Stimulated activated CD8-positive, alpha-beta memory T cell treated with anti-CD3 and anti-CD28 coated beads, Interleukin-7, amount 100 ng/mL, for 48 hours (primary cell): Measurements from ENCODE around the gene VSX1.

Experiments
- DNase-seq, 2 donors: peaks; one replicate each; pipeline ENCODE4 v3.0.0-alpha.2; 2020; ENCODE audit warnings: low read depth in 1 of 2; ENCODE audit errors: extremely low read depth in 1 of 2

VSX1 gene

DNA sequence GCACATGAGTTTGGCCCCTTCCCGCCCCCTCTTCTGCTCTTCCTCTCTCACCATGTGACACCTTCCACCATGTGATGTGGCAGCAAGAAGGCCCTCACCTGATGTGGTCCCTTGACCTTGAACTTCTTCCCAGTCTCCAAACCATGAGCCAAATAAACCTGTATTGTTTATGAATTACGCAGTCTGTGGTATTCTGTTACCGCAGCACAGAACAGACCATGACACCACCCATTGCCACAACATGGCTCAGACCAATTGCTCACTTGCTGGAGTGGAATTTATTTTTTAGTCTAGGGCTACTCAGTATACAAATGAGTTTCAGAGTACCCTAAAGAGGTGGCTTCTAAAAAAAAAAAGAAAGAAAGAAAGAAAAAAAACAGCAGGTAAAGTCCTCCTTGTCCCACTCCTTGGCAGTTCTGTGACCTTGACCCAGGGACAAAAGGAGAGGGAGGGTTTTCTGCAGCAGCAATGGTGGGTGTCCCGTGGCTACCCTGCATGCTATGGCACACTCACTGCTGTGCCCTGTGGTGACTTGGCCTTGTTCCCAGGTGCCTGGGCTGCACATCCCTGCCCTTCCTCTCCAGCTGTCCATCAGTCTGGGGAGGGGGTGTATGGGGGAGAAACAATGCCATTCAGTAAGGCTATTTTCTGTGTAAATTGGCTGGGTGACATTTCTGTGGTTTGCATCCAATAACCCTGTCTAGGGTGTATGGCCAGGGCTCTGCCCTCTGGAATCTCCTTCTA lies 5.4 kb upstream of the VSX1 start:
- DNase-seq = no peak

- no peak for DNase-seq
These were observed 4.0 kb upstream of the VSX1 start for GRCh38 chr20:25085756-25086495.

DNA sequence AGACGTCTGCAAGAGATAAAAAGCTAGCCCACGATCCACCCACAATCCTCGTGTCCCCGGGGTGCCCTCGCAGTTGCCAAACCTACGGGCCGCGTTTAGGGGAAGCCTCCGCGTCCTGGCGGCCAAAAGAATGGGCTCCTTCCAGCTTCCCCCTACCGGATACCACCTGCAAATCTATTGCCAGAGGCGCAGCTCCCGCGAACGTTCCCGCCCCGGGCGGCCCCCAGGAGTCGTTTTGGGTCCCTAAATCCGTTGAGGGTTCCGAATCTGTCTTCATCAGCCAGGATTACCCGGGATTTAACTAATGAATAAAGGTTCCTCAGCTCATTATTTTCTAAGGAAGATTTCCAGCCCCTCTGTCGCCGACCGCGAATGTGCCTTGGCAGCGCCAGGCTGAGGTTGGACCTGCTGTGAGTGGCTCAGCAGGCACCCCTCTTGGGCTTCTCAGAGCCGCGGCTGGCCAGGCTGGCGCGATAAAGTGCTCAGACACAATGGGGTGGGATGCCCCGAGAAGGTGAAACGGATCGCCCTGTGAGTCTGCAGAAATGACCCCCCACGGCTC lies 2.8 kb upstream of the VSX1 start:
- DNase-seq = no peak

GRCh38 chr20:25083773-25084625 lies 2.1 kb upstream of the VSX1 start:
- no peak for DNase-seq

GRCh38 chr20:25083141-25083772 lies 1.3 kb upstream of the VSX1 start:
- DNase-seq = no peak

GRCh38 chr20:25082498-25082873 lies 545 bp upstream of the VSX1 start:
- no peak for DNase-seq

GRCh38 chr20:25081065-25081729 lies 744 bp downstream of the VSX1 start:
- DNase-seq = no peak

DNA sequence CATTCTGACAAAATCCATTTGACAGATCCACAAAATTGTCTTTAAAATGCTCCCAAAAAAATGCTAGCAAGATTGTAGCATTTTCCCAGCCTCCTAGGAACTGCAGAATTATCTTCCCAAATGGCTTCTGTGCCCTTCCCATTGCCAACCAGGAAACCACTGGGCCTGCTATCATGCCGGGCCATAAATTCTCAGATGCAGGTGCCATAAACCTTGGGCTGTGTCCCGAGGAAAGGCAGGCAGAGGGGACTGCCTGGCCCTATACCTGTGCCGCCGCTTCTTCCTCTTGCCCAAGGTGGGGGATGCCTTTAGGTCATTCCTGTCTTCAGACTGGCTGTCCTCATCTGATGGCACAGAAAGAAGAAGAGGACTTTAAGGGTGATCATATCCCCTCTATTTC lies 2.8 kb downstream of the VSX1 start:
- DNase-seq = no peak

- no peak for DNase-seq
These were observed 3.3 kb downstream of the VSX1 start for GRCh38 chr20:25078662-25079061.

DNA sequence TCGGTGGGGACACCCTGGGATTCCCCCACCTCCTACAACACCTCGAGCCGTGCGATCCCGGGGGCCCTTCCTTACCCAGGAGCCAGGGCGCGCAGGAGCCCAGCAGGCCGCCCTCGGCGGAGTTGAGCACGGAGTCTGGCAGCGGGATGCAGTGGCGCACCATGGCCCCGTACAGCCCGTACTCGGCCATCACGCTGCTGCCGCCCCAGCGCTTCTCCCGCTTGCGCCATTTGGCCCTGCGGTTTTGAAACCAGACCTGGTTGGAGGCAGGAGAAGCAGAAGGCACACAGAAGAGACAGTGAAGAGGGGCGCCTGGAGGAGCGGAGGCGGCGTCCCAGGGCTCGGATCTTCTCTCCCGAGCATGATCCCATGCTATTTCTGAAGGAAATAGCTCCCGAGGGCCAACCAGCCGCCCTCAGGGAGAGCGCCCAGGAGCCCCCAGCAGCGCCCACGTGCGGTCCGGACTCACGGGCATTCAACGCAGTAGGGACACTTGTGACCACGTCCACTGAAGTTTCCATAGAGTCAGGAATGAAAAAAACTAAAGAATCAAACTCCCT lies 4.3 kb downstream of the VSX1 start:
- no peak for DNase-seq

DNA sequence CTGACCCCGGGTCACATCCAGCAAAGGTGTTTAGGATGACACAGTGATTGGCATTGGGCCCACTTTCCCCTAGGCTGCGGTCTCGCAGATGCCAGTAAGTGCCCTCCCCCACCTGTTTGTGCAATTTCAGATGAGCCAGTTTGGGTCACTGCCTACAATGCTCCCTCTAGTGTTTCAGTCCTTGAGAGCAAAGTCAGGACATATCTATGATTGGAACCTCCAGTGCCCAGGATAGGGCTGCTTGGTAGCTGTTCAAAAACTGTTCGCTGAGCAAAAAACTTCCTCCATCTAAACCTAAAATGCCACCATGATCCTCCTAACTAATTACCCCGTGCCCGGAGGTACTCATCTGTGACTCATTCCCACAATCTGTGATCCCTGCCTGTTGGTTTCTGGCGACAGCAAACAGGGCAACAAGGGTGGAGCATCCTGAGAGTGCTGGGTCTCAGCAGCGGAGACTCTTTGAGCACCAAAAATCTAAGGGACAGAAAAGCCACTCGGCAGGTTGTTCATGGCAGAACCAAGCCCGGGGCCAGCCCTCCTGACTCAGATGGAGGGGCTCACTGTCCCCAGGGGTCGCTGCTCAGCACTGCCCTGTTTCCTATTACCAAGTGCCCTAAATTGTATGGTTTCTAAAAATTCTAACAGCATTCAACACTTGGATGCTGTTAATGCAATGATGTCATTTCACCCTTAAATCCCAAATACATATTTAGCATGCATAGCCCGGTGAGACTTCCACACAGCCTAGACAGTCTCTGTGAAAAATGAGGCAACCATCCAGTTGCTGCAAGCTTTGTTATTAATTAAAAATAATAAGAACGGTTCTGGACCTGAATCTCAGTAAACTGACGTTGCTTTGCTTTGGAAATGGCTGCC lies 5.0 kb downstream of the VSX1 start:
- DNase-seq = no peak

- no peak for DNase-seq
These were observed 5.7 kb downstream of the VSX1 start for GRCh38 chr20:25076201-25076600.

DNA sequence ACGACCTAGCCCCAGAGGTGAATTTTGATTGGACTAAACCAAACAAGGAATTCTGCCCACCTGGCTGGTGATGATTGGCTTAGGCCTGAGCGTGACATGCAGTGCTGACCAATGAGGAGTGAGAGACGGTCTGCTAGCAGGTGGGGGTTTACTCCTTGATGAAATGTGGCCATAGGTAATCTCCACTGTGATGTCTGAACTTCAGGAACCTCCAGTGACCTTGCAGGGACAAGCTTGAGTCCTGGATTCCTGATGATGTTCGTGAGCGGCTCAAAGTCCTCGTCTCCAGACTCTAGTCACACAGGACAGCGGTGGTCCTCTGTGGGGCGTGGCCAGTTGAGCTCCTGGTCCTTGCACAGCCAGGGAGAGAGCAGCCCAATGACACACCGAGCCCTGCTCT lies 8.4 kb downstream of the VSX1 start:
- DNase-seq = no peak

GRCh38 chr20:25072226-25072811 lies 9.6 kb downstream of the VSX1 start:
- no peak for DNase-seq

GRCh38 chr20:25071734-25072133 lies 10.2 kb downstream of the VSX1 start:
- DNase-seq = no peak

GRCh38 chr20:25070821-25071473 lies 11.0 kb downstream of the VSX1 start:
- no peak for DNase-seq

GRCh38 chr20:25067102-25067987 lies 14.6 kb downstream of the VSX1 start:
- DNase-seq = no peak
